KBM-7 (cell line): Measurements from ENCODE around the gene KRT9.

Experiments used
- DNase-seq: peaks from one replicate; pipeline ENCODE4 v3.0.0-alpha.2; 2015
- in situ Hi-C: fragments of 300-500 bp; cut with MboI; formaldehyde crosslinking; loops from 2 replicates; pipeline ENCODE4 v1.14.3; 2020; ENCODE audit warnings: low sequenced_read_pairs, low pct_unique_long_range_greater_than_20kb, mixed read lengths

KRT9 gene

DNA sequence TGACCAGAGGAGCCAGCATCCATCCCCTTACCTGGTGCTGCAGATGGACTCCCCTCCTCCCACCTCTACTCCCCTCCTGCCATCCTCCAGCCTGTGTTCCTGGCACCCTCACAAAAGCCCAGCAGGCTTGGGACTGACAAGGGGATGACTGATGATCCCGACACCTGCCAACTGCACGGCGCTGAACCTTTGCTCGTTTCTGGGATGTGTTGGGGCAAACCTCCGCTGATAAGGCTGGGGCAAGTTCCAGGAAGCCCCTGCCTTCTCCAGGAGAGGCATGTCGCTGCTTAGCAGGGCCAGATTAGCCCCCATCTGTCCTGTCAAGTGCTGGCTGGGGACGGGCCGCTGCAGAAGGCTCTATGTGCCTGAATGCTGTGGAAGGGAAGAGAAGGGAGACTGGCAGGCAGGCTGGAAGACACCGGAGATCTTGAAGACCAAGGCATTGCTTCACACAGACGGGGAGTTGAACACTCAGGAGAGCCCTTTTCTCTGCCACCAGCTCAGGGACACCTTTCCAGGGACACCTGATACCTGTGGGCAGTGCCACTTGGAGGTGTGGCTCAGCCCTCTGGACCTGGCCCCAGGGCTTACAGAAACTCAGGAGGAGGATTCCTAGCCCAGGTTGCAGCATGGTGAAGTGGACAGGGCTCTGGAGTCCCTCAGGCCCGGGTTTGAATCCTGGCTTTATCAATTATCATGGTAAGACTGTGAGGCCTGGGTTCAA is 52.2 kb downstream of the KRT9 start:
- in situ Hi-C loops: loop anchor here (25.0 kb wide), 1 partner anchor 607 kb away; no protein-coding TSS in a partner anchor
- no peak for DNase-seq

DNA sequence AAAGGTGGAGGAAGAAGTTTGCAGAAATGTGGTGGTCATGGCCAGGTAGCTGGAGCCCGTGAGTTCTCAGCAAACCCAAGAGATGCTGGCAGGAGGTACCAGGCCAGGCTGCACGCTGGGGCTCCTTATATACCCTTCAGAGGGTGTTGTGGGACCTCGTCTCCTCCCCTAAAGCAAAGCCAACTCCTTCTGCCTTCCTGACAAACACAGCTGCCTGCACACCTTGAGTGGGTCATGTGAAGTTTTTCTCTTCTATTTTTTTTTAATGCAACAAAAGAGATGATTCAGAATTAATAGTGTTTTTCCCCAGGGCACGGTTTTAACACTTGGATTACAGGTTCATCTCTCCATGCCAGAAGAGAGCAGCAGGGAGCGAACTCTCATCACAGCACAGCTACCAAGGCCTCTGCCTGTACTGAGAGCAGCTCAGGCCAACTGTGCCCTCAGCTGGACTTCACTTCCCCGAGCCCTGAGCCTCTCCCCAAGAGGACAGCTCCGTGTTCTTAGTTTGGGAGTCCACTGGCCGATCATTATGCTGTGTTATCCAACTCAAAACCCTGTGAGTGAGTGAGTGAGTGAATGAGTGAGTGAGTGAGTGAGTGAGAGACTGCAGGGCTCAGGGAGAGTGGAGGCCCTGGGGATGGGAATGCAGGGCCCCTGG is 52.9 kb downstream of the KRT9 start, which contains the start of gene KRT15:
KRT15 (minus strand) TSS at position 102 of the 661 bp plus-strand sequence; CDS start at position 39, 63 bp downstream.
- no peak for DNase-seq
- in situ Hi-C loops: loop anchor here (25.0 kb wide), 1 partner anchor 607 kb away; no protein-coding TSS in a partner anchor

DNA sequence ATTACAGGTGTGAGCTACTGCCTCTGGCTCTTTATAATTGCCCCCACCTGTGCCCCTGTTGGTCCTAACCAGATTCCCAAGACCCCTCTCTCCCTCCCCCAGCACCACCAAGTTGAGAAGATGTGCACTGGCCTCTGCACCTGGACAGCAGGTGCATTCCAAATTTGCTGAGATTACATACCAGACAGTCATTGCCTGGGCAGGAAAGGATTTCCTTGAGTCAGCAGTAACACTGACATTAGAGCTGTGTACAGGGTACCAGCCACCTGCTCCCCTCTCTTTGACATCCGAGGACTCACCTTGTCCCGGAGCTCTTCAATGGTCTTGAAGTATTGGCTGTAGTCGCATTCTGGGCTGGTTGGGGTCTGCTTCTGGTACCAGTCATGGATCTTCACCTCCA is 53.8 kb downstream of the KRT9 start:
- in situ Hi-C loops: loop anchor here (25.0 kb wide), 1 partner anchor 606 kb away; no protein-coding TSS in a partner anchor
- no peak for DNase-seq

DNA sequence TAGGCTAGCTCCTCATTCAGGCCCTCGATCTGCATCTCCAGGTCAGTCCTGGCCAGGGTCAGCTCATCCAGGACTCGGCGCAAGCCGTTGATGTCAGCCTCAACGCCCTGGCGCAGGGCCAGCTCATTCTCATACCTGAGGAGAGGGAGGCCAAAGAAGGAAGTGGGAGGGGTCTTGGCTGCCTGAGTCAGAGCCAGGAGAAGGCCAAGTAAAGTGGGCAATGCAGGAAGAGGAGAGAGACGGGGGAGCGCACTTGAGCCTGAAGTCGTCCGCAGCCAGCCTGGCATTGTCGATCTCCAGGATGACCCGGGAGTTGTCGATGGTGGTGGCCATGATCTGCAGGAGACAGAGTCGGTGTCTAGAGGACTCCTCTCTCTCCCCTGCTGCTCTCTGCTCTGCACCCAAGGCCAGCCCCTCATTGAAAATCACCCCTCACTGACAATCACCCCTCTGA is 55.0 kb downstream of the KRT9 start:
- no peak for DNase-seq
- in situ Hi-C loops: loop anchor here (25.0 kb wide), 1 partner anchor 605 kb away; no protein-coding TSS in a partner anchor

DNA sequence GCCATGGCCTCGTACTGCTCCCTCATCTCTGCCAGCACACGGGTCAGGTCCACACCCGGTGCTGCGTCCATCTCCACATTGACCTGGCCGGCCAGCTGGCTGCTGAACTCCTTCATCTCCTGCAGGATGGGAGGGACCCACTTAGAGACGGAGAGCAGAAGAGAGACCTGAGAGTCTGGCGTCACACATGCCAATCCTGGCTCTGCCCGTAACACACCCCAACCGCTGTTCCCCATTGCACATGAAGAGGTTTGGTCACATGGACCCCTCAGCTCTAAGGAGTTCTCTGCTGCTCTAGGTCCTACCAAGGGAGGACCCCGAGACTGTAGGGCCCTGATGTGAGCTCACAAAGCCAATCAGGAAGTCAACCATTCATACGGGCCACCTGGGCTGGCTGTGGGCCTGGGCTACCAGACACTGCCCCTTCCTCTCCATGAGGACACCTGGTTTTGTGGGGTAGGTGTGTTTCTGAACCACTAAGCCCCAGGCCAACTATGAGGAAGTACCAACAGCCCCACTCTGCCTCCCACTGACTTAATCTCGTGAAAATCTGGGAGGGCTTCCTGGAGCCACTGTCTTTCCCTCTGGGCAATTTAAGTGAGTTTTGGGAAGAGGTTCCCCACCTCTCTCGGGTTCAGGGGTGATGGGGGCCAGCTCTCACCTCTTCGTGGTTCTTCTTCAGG is 55.6 kb downstream of the KRT9 start:
- in situ Hi-C loops: loop anchor here (25.0 kb wide), 1 partner anchor 604 kb away; no protein-coding TSS in a partner anchor
- DNase-seq: no peak
